MCF 10A (cell line): ENCODE measurements around the gene ANGPTL2. TPM values are rescaled to one million over a fixed set of nuclear protein-coding genes. Genes with fewer than 3 reads are reported as not detected.

ENCODE experiments used
- BruUV-seq: library from RNA; stranded (reverse); fragments of 400-500 nt; replicated peaks from 2 replicates; lab custom pipeline; 2021; lab: Mats Ljungman, UMichigan
- CTCF ChIA-PET: fragments of 300-600 bp; sonication (Branson Sonifier 250); formaldehyde crosslinking; extraction: SDS; loops from one replicate; lab custom pipeline; 2021; ENCODE audit warnings: antibody characterized with exemption, inconsistent platforms; lab: Yijun Ruan, JAX
- POLR2A ChIA-PET: fragments of 300-600, 350-650 bp; sonication (Branson Sonifier 250); formaldehyde crosslinking; extraction: SDS; loops from one replicate; lab custom pipeline; 2020; ENCODE audit warnings: antibody characterized with exemption, inconsistent platforms; lab: Yijun Ruan, JAX
- DNase-seq: peaks from one replicate; pipeline ENCODE4 v3.0.0-alpha.2; 2018; ENCODE audit not compliant: unreplicated experiment
- H3K27ac Mint-ChIP-seq: one replicate; pipeline ENCODE4 v1.8.0; 2022; ENCODE audit warnings: mild to moderate bottlenecking, low read depth, mixed read lengths; ENCODE audit not compliant: unreplicated experiment
- H3K27me3 Mint-ChIP-seq: one replicate; pipeline ENCODE4 v1.8.0; 2022; ENCODE audit warnings: mixed read lengths; ENCODE audit not compliant: insufficient read depth, unreplicated experiment
- H3K36me3 Mint-ChIP-seq: one replicate; pipeline ENCODE4 v1.8.0; 2022; ENCODE audit warnings: mild to moderate bottlenecking, moderate library complexity, mixed read lengths; ENCODE audit not compliant: insufficient read depth, unreplicated experiment
- H3K4me1 Mint-ChIP-seq: one replicate; pipeline ENCODE4 v1.8.0; 2022; ENCODE audit warnings: mixed read lengths; ENCODE audit not compliant: insufficient read depth, unreplicated experiment
- H3K4me3 Mint-ChIP-seq: one replicate; pipeline ENCODE4 v1.8.0; 2022; ENCODE audit warnings: mild to moderate bottlenecking, moderate library complexity, mixed read lengths; ENCODE audit not compliant: unreplicated experiment
- H3K9me3 Mint-ChIP-seq: one replicate; pipeline ENCODE4 v1.8.0; 2022; ENCODE audit warnings: mixed read lengths; ENCODE audit not compliant: unreplicated experiment
- CTCF ChIP-seq: fragments of 200-600 bp; IDR thresholded peaks from one replicate; pipeline ENCODE4 v1.8.0; 2022; ENCODE audit warnings: antibody characterized with exemption, mild to moderate bottlenecking; ENCODE audit not compliant: unreplicated experiment
- intact Hi-C: fragments of 100-400 bp; cut with micrococcal nuclease; formaldehyde crosslinking; loops from 2 replicates; pipeline ENCODE4 v1.14.1; 2022
- total RNA-seq: library from RNA; stranded (reverse); gene quantifications from 2 replicates; pipeline ENCODE4 v1.2.3, GENCODE V29; 2022

ANGPTL2 gene
- total RNA-seq, 1 experiment from 2014 or later = not detected

- no peaks in the 10 kb centered on the region for H3K36me3 Mint-ChIP-seq
- ChIA-PET CTCF (no interaction called here), POLR2A (no interaction called here)
- no peak overlapping the region for H3K4me3 Mint-ChIP-seq
- BruUV-seq = no TSS peak
- H3K27me3 Mint-ChIP-seq = peaks cover 26% of the 10 kb centered on the region
- no peak overlapping the region for H3K27ac Mint-ChIP-seq
- H3K9me3 Mint-ChIP-seq = no peaks in the 10 kb centered on the region
- H3K4me1 Mint-ChIP-seq = peaks cover 9% of the 10 kb centered on the region
- intact Hi-C loops = no loop called here
- no peak for TF ChIP-seq CTCF
- no peak for DNase-seq
Observed at GRCh38 chr9:127109212-127109711, 13.2 kb downstream of the ANGPTL2 start.

GRCh38 chr9:127107929-127108876 lies 14.2 kb downstream of the ANGPTL2 start:
- intact Hi-C loops = no loop called here

GRCh38 chr9:127107171-127107928 lies 15.1 kb downstream of the ANGPTL2 start:
- CTCF ChIA-PET = no interaction called here
- BruUV-seq = no TSS peak

More at GRCh38 chr9:127107929-127108876, 14.2 kb downstream of the ANGPTL2 start:
- no peak overlapping the region for H3K27ac Mint-ChIP-seq
- POLR2A ChIA-PET = no interaction called here
- no peak for TF ChIP-seq CTCF
- H3K4me1 Mint-ChIP-seq = peaks cover 9% of the 10 kb centered on the region
- no TSS peak for BruUV-seq
- H3K9me3 Mint-ChIP-seq = no peaks in the 10 kb centered on the region
- no peak overlapping the region for H3K4me3 Mint-ChIP-seq
- no peak for DNase-seq
- no peaks in the 10 kb centered on the region for H3K36me3 Mint-ChIP-seq
- CTCF ChIA-PET = interaction anchor here (0.6 kb wide), 1 partner anchor 94 kb away, joined by 3 read pairs; no protein-coding TSS in a partner anchor
- H3K27me3 Mint-ChIP-seq = peaks cover 26% of the 10 kb centered on the region

More at GRCh38 chr9:127107171-127107928, 15.1 kb downstream of the ANGPTL2 start:
- H3K27me3 Mint-ChIP-seq = peaks cover 26% of the 10 kb centered on the region
- POLR2A ChIA-PET = no interaction called here
- TF ChIP-seq CTCF = no peak
- H3K9me3 Mint-ChIP-seq = no peaks in the 10 kb centered on the region
- peaks cover 2% of the 10 kb centered on the region for H3K4me1 Mint-ChIP-seq
- no peak overlapping the region for H3K4me3 Mint-ChIP-seq
- no peaks in the 10 kb centered on the region for H3K36me3 Mint-ChIP-seq
- no peak overlapping the region for H3K27ac Mint-ChIP-seq
- no peak for DNase-seq
- intact Hi-C loops = no loop called here
